Endodermal cell (in vitro differentiated cells): Measurements from ENCODE around the gene PRKAA2. TPM values are rescaled to one million over a fixed set of nuclear protein-coding genes. Genes with fewer than 3 reads are reported as not detected.

ENCODE experiments used
- DNase-seq: peaks from one replicate; pipeline ENCODE4 v3.0.0-alpha.2; 2017
- H3K27ac ChIP-seq: 2 replicates; pipeline ENCODE4 v1.5.1; 2013; ENCODE audit warnings: mild to moderate bottlenecking, low read depth, low read length, moderate library complexity
- H3K27me3 ChIP-seq: 2 replicates; pipeline ENCODE4 v1.6.1; 2013; ENCODE audit warnings: mild to moderate bottlenecking, low read length, moderate library complexity; ENCODE audit not compliant: insufficient read depth, control insufficient read depth, poor library complexity, severe bottlenecking
- H3K36me3 ChIP-seq: 2 replicates; pipeline ENCODE4 v1.7.0; 2013; ENCODE audit warnings: mild to moderate bottlenecking, low read length, moderate library complexity; ENCODE audit not compliant: control insufficient read depth, insufficient read depth
- H3K4me1 ChIP-seq: one replicate; pipeline ENCODE4 v1.7.0; 2013; ENCODE audit warnings: low read length; ENCODE audit not compliant: control insufficient read depth, insufficient read depth
- H3K4me3 ChIP-seq: 2 replicates; pipeline ENCODE4 v1.5.1; 2013; ENCODE audit warnings: mild to moderate bottlenecking, low read length, moderate library complexity
- H3K9ac ChIP-seq: 2 replicates; pipeline ENCODE4 v1.6.1; 2013; ENCODE audit warnings: mild to moderate bottlenecking, low read length, moderate library complexity; ENCODE audit not compliant: poor library complexity, severe bottlenecking; ENCODE audit errors: extremely low read depth
- H3K9me3 ChIP-seq: 2 replicates; pipeline ENCODE4 v1.6.1; 2013; ENCODE audit warnings: mild to moderate bottlenecking, low read length, moderate library complexity; ENCODE audit not compliant: control insufficient read depth
- H3K27ac Mint-ChIP-seq: 2 replicates; pipeline ENCODE4 v1.8.0; 2020; ENCODE audit warnings: mixed read lengths
- H3K27me3 Mint-ChIP-seq: 2 replicates; pipeline ENCODE4 v1.8.0; 2021; ENCODE audit warnings: mild to moderate bottlenecking, mixed read lengths; ENCODE audit not compliant: insufficient read depth
- H3K36me3 Mint-ChIP-seq: 2 replicates; pipeline ENCODE4 v1.8.0; 2020; ENCODE audit warnings: low read depth, mixed read lengths
- H3K4me1 Mint-ChIP-seq: 2 replicates; pipeline ENCODE4 v1.8.0; 2020; ENCODE audit warnings: mixed read lengths
- H3K4me3 Mint-ChIP-seq: 2 replicates; pipeline ENCODE4 v1.8.0; 2020; ENCODE audit warnings: mild to moderate bottlenecking, moderate library complexity, mixed read lengths
- H3K9me3 Mint-ChIP-seq: 2 replicates; pipeline ENCODE4 v1.8.0; 2020; ENCODE audit warnings: mild to moderate bottlenecking, mixed read lengths
- CTCF ChIP-seq: fragments of 200-600 bp; sonication (generic); conservative IDR thresholded peaks from 2 replicates; pipeline ENCODE4 v1.5.0; 2021; ENCODE audit warnings: antibody characterized with exemption, mild to moderate bottlenecking
- WGBS, 2 experiments: methylation state at CpG; one replicate each; pipeline versions ENCODE4 v1.1.5 to v1.1.7; 2013; ENCODE audit warnings: missing lambda C conversion rate in 2 of 2, mixed read lengths in 1 of 2; ENCODE audit not compliant: insufficient coverage in 1 of 2, insufficient read length in 1 of 2; 5-methylcytosine and 5-hydroxymethylcytosine counted together
- total RNA-seq, 2 donors: library from RNA; stranded (reverse); fragmentation: NEBNext Ultra II Directional in 1 of 2; extraction: Animal tissue kit (Norgen Biotek cat#: 25700) in 1 of 2; gene quantifications; 2 replicates in 1 of 2; 3 replicates in 1 of 2; pipeline ENCODE4 v1.2.1, GENCODE V29; 2021

PRKAA2 gene
- total RNA-seq, 2 donors from 2014 or later: 4.7 to 15.3 TPM

GRCh38 chr1:56671085-56671484, 26.0 kb downstream of the PRKAA2 start:
- 89 to 96% methylated on average over 1 to 3 of the region's 4 CpGs for WGBS, 2 experiments
- H3K27me3 Mint-ChIP-seq: no peaks in the 10 kb centered on the region
- no peak overlapping the region for H3K9ac ChIP-seq
- no peak overlapping the region for H3K4me3 ChIP-seq
- no peaks in the 10 kb centered on the region for H3K9me3 ChIP-seq
- no peaks in the 10 kb centered on the region for H3K4me1 ChIP-seq
- H3K9me3 Mint-ChIP-seq: no peaks in the 10 kb centered on the region
- no peak overlapping the region for H3K4me3 Mint-ChIP-seq
- H3K27me3 ChIP-seq: no peaks in the 10 kb centered on the region
- no peak for DNase-seq
- H3K27ac Mint-ChIP-seq: no peak overlapping the region
- no peaks in the 10 kb centered on the region for H3K36me3 ChIP-seq
- no peaks in the 10 kb centered on the region for H3K36me3 Mint-ChIP-seq
- H3K4me1 Mint-ChIP-seq: no peaks in the 10 kb centered on the region
- TF ChIP-seq CTCF: no peak
- H3K27ac ChIP-seq: no peak overlapping the region

- H3K27ac ChIP-seq: no peak overlapping the region
- no peaks in the 10 kb centered on the region for H3K4me1 Mint-ChIP-seq
- H3K27me3 ChIP-seq: no peaks in the 10 kb centered on the region
- H3K36me3 Mint-ChIP-seq: no peaks in the 10 kb centered on the region
- TF ChIP-seq CTCF: no peak
- H3K9me3 ChIP-seq: no peaks in the 10 kb centered on the region
- H3K9ac ChIP-seq: no peak overlapping the region
- no peak overlapping the region for H3K4me3 ChIP-seq
- WGBS, 2 experiments: 90 to 100% methylated on average over 2 of the region's 2 CpGs
- H3K27me3 Mint-ChIP-seq: no peaks in the 10 kb centered on the region
- H3K27ac Mint-ChIP-seq: no peak overlapping the region
- no peaks in the 10 kb centered on the region for H3K36me3 ChIP-seq
- H3K4me1 ChIP-seq: no peaks in the 10 kb centered on the region
- no peak for DNase-seq
- no peaks in the 10 kb centered on the region for H3K9me3 Mint-ChIP-seq
- no peak overlapping the region for H3K4me3 Mint-ChIP-seq
Observed at GRCh38 chr1:56671542-56671941, 26.4 kb downstream of the PRKAA2 start.

GRCh38 chr1:56672579-56672978, 27.5 kb downstream of the PRKAA2 start:
- no peaks in the 10 kb centered on the region for H3K4me1 ChIP-seq
- no peaks in the 10 kb centered on the region for H3K4me1 Mint-ChIP-seq
- H3K9me3 Mint-ChIP-seq: no peaks in the 10 kb centered on the region
- H3K9me3 ChIP-seq: no peaks in the 10 kb centered on the region
- H3K9ac ChIP-seq: no peak overlapping the region
- H3K4me3 Mint-ChIP-seq: no peak overlapping the region
- H3K27me3 ChIP-seq: no peaks in the 10 kb centered on the region
- no peak for TF ChIP-seq CTCF
- no peak overlapping the region for H3K4me3 ChIP-seq
- H3K27me3 Mint-ChIP-seq: no peaks in the 10 kb centered on the region
- 92 to 100% methylated on average over 1 of the region's 1 CpG for WGBS, 2 experiments
- H3K36me3 ChIP-seq: no peaks in the 10 kb centered on the region
- no peaks in the 10 kb centered on the region for H3K36me3 Mint-ChIP-seq
- no peak overlapping the region for H3K27ac Mint-ChIP-seq
- H3K27ac ChIP-seq: no peak overlapping the region
- no peak for DNase-seq
